Measurements from ENCODE around the gene WDPCP. TPM values are rescaled to one million over a fixed set of nuclear protein-coding genes. Genes with fewer than 3 reads are reported as not detected.

WDPCP gene
- total RNA-seq, 1 experiment from 2014 or later = 7.4 TPM

DNA sequence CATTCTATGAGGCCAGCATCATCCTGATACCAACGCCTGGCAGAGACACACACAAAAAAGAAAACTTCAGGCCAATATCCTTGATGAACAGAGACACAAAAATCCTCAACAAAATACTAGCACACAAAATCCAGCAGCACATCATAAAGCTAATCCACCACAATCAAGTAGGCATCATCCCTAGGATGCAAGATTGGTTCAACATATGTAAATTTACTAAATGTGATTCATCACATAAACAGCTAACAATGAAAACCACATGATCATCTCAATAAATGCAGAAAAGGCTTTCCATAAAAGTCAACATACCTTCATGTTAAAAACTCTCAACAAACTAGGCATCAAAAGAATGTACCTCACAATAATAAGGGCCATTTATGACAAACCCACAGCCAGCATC, 65.3 kb downstream of the WDPCP start:
- Histone ChIP-seq H3K4me3 (ENCODE audit: low read depth in 2 of 2, low read length in 2 of 2) (no peak overlapping the region), H3K27ac (ENCODE audit: low read length) (no peak overlapping the region), H3K36me3 (ENCODE audit: control insufficient read depth, insufficient read depth, low read length) (no peaks in the 10 kb centered on the region), H3K4me1 (ENCODE audit: control insufficient read depth, insufficient read depth, low read length) (no peaks in the 10 kb centered on the region), H3K27me3 (ENCODE audit: control insufficient read depth, insufficient read depth, low read length) (no peaks in the 10 kb centered on the region), H3K9me3 (ENCODE audit: control insufficient read depth, insufficient read depth, low read depth, low read length) (peaks cover 7% of the 10 kb centered on the region; the same call in 1 of the 2 replicates)
- TF ChIP-seq, protein P1, sequence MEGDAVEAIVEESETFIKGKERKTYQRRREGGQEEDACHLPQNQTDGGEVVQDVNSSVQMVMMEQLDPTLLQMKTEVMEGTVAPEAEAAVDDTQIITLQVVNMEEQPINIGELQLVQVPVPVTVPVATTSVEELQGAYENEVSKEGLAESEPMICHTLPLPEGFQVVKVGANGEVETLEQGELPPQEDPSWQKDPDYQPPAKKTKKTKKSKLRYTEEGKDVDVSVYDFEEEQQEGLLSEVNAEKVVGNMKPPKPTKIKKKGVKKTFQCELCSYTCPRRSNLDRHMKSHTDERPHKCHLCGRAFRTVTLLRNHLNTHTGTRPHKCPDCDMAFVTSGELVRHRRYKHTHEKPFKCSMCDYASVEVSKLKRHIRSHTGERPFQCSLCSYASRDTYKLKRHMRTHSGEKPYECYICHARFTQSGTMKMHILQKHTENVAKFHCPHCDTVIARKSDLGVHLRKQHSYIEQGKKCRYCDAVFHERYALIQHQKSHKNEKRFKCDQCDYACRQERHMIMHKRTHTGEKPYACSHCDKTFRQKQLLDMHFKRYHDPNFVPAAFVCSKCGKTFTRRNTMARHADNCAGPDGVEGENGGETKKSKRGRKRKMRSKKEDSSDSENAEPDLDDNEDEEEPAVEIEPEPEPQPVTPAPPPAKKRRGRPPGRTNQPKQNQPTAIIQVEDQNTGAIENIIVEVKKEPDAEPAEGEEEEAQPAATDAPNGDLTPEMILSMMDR (IDR thresholded peaks at IDR 0.05) = no peak
- TF ChIP-seq TCF7L2 (IDR thresholded peaks at IDR 0.05; ENCODE audit: low read depth, low read length) = no peak
- TF ChIP-seq, protein P2, sequence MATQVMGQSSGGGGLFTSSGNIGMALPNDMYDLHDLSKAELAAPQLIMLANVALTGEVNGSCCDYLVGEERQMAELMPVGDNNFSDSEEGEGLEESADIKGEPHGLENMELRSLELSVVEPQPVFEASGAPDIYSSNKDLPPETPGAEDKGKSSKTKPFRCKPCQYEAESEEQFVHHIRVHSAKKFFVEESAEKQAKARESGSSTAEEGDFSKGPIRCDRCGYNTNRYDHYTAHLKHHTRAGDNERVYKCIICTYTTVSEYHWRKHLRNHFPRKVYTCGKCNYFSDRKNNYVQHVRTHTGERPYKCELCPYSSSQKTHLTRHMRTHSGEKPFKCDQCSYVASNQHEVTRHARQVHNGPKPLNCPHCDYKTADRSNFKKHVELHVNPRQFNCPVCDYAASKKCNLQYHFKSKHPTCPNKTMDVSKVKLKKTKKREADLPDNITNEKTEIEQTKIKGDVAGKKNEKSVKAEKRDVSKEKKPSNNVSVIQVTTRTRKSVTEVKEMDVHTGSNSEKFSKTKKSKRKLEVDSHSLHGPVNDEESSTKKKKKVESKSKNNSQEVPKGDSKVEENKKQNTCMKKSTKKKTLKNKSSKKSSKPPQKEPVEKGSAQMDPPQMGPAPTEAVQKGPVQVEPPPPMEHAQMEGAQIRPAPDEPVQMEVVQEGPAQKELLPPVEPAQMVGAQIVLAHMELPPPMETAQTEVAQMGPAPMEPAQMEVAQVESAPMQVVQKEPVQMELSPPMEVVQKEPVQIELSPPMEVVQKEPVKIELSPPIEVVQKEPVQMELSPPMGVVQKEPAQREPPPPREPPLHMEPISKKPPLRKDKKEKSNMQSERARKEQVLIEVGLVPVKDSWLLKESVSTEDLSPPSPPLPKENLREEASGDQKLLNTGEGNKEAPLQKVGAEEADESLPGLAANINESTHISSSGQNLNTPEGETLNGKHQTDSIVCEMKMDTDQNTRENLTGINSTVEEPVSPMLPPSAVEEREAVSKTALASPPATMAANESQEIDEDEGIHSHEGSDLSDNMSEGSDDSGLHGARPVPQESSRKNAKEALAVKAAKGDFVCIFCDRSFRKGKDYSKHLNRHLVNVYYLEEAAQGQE (IDR thresholded peaks at IDR 0.05; ENCODE audit: insufficient read depth in 1 of 2, low read depth in 2 of 2, low read length in 1 of 2) = no peak
- TF ChIP-seq POLR2AphosphoS5 (IDR thresholded peaks at IDR 0.05; ENCODE audit: low read depth, low read length) = no peak
- no peak for TF ChIP-seq SIN3A (IDR thresholded peaks at IDR 0.05; ENCODE audit: borderline replicate concordance, insufficient read depth, low read depth, low read length)
- POLR2A ChIA-PET = no interaction called here
- no peak for DNase-seq (ENCODE audit: low read depth, low spot score)
- BruUV-seq (replicated peaks) = no TSS peak
- in situ Hi-C loops (cut with HindIII; ENCODE audit: low pct_unique_long_range_greater_than_20kb, low sequenced_read_pairs) = no loop called here
- CTCF ChIA-PET = no interaction called here
- no peak for ATAC-seq
- intact Hi-C loops (cut with micrococcal nuclease; ENCODE audit: unreplicated experiment) = no loop called here

DNA sequence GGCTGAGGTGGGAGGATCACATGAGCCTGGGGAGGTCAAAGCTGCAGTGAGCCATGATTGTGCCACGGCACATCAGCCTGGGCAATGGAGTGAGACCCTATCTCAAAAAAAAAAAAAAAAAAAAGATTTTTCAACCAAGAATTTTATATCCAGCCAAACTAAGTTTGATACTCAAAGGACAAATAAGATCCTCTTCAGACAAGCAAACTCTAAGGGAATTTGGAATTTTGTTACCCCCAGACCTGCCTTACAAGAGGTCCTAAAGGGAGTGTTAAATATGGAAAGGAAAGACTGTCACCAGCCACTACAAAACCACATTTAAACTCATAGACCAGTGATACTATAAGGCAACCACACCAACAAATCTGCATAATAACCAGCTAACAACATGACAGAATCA, 67.5 kb downstream of the WDPCP start:
- H3K4me3 ChIP-seq (ENCODE audit: low read depth in 2 of 2, low read length in 2 of 2) = no peak overlapping the region
- no TSS peak for BruUV-seq (replicated peaks)
- ChIA-PET CTCF (no interaction called here), POLR2A (no interaction called here)
- in situ Hi-C loops (cut with HindIII; ENCODE audit: low pct_unique_long_range_greater_than_20kb, low sequenced_read_pairs) (no loop called here), intact Hi-C loops (cut with micrococcal nuclease; ENCODE audit: unreplicated experiment) (no loop called here)
- TF ChIP-seq, protein P1 (IDR thresholded peaks at IDR 0.05) = no peak
- TF ChIP-seq, protein P2 (IDR thresholded peaks at IDR 0.05; ENCODE audit: insufficient read depth in 1 of 2, low read depth in 2 of 2, low read length in 1 of 2) = no peak
- TF ChIP-seq SIN3A (IDR thresholded peaks at IDR 0.05; ENCODE audit: borderline replicate concordance, insufficient read depth, low read depth, low read length) = no peak
- no peak for TF ChIP-seq POLR2AphosphoS5 (IDR thresholded peaks at IDR 0.05; ENCODE audit: low read depth, low read length)
- TF ChIP-seq TCF7L2 (IDR thresholded peaks at IDR 0.05; ENCODE audit: low read depth, low read length) = no peak
- no peaks in the 10 kb centered on the region for H3K4me1 ChIP-seq (ENCODE audit: control insufficient read depth, insufficient read depth, low read length)
- no peak for ATAC-seq
- H3K36me3 ChIP-seq (ENCODE audit: control insufficient read depth, insufficient read depth, low read length) = no peaks in the 10 kb centered on the region
- no peaks in the 10 kb centered on the region for H3K27me3 ChIP-seq (ENCODE audit: control insufficient read depth, insufficient read depth, low read length)
- no peak overlapping the region for H3K27ac ChIP-seq (ENCODE audit: low read length)
- H3K9me3 ChIP-seq (ENCODE audit: control insufficient read depth, insufficient read depth, low read depth, low read length) = peaks cover 7% of the 10 kb centered on the region; the same call in 1 of the 2 replicates
- DNase-seq (ENCODE audit: low read depth, low spot score) = no peak
